ENCODE data around the gene PRKAR1B.

The PRKAR1B gene

GRCh38 chr7:739983-740942 lies 13.2 kb upstream of the PRKAR1B start:
- DNase-seq, result no peak

- no peak for DNase-seq
These were observed 12.4 kb upstream of the PRKAR1B start for GRCh38 chr7:739455-739982.

GRCh38 chr7:738723-739454 lies 11.8 kb upstream of the PRKAR1B start:
- no peak for DNase-seq

- DNase-seq, result no peak
These were observed 11.2 kb upstream of the PRKAR1B start for GRCh38 chr7:738241-738640.

GRCh38 chr7:734808-735207 lies 7.7 kb upstream of the PRKAR1B start:
- no peak for DNase-seq

- DNase-seq, result no peak
These were observed 7.1 kb upstream of the PRKAR1B start for GRCh38 chr7:734214-734613.

- no peak for DNase-seq
These were observed 5.5 kb upstream of the PRKAR1B start for GRCh38 chr7:732556-732955.

- DNase-seq, result no peak
These were observed 5.0 kb upstream of the PRKAR1B start for GRCh38 chr7:732094-732541.

GRCh38 chr7:731440-732085 lies 4.5 kb upstream of the PRKAR1B start:
- no peak for DNase-seq

- DNase-seq, result no peak
These were observed 3.7 kb upstream of the PRKAR1B start for GRCh38 chr7:730501-731439.

GRCh38 chr7:729140-730000 lies 2.3 kb upstream of the PRKAR1B start:
- no peak for DNase-seq

- no peak for DNase-seq
These were observed 1.5 kb upstream of the PRKAR1B start for GRCh38 chr7:728602-729001.

- DNase-seq, result no peak
These were observed 852 bp upstream of the PRKAR1B start for GRCh38 chr7:727806-728460.

GRCh38 chr7:726854-727103 lies 302 bp downstream of the PRKAR1B start:
- no peak for DNase-seq

GRCh38 chr7:726084-726853 lies 812 bp downstream of the PRKAR1B start, which contains the start of gene DNAAF5:
Gene DNAAF5 (plus strand): TSS chr7:726699. CDS start chr7:726721, 22 bp downstream.
- DNase-seq, result peak; percentile 87

- DNase-seq, result no peak
These were observed 1.7 kb downstream of the PRKAR1B start for GRCh38 chr7:725223-726005.

GRCh38 chr7:724298-724697 lies 2.8 kb downstream of the PRKAR1B start:
- DNase-seq, result no peak

- no peak for DNase-seq
These were observed 3.5 kb downstream of the PRKAR1B start for GRCh38 chr7:723541-723940.
